Liver (tissue), 3 donors: Measurements from ENCODE around the gene MARCHF2.
"Not testable (repeated sequence)": the region's sequence is repeated elsewhere in the genome, so short reads cannot be mapped to it uniquely, and the experiment has no call there.

ENCODE experiments used
- ATF3 ChIP-seq: IDR thresholded peaks from 2 replicates; pipeline ENCODE4 v1.6.1; 2016; ENCODE audit warnings: antibody characterized with exemption
- CTCF ChIP-seq: fragments of 150-350 bp; IDR thresholded peaks from 2 replicates; pipeline ENCODE4 v1.5.1; 2017; ENCODE audit warnings: improper control_type of control experiment, low read depth, low read length; ENCODE audit not compliant: missing input control
- EGR1 ChIP-seq, 2 donors: IDR thresholded peaks; 2 replicates each; pipeline ENCODE4 v1.6.1; 2016 to 2018; ENCODE audit warnings: antibody characterized with exemption in 2 of 2, low read depth in 2 of 2
- GABPA ChIP-seq, 2 donors: IDR thresholded peaks in 1 of 2; conservative IDR thresholded peaks in 1 of 2; 2 replicates each; pipeline ENCODE4 v1.6.1; 2016; ENCODE audit warnings: antibody characterized with exemption in 2 of 2, mild to moderate bottlenecking in 1 of 2, moderate library complexity in 1 of 2
- HNF4G ChIP-seq: IDR thresholded peaks from 2 replicates; pipeline ENCODE4 v1.6.1; 2016; ENCODE audit warnings: antibody characterized with exemption
- RAD21 ChIP-seq, 2 donors: IDR thresholded peaks; 2 replicates each; pipeline ENCODE4 v1.6.1; 2016; ENCODE audit warnings: antibody characterized with exemption in 2 of 2, mild to moderate bottlenecking in 2 of 2
- donor health status: healthy.
- donor health status: healthy.

- TF ChIP-seq CTCF; GABPA (IDR thresholded peaks at IDR 0.05 in 1 of 2, conservative IDR thresholded peaks at IDR 0.05 in 1 of 2); HNF4G; RAD21 (IDR thresholded peaks at IDR 0.05); EGR1 (IDR thresholded peaks at IDR 0.05; ENCODE audit: low read depth in 2 of 2); ATF3: not testable (repeated sequence)
Observed at GRCh38 chr19:8425331-8425730, 12.2 kb downstream of the MARCHF2 start.
